HL-60 (cell line): Measurements from ENCODE around the gene ITIH1.
A peak's percentile ranks its signal among the peaks of the same experiment; 100 is the strongest.

ENCODE experiments used
- DNase-seq, 2 experiments: peaks; one replicate each; pipeline ENCODE4 v3.0.0-alpha.2; 2010 to 2020; ENCODE audit warnings: low read depth in 1 of 2, low spot score in 1 of 2
- H3K27ac ChIP-seq: fragments of 250-450 bp; sonication (Bioruptor Pico); replicated peaks from 2 replicates; pipeline ENCODE4 v1.5.1; 2020; ENCODE audit warnings: mild to moderate bottlenecking, moderate library complexity
- H3K27me3 ChIP-seq: fragments of 250-450 bp; sonication (Bioruptor Pico); 2 replicates; pipeline ENCODE4 v1.5.1; 2021; ENCODE audit warnings: mild to moderate bottlenecking, moderate library complexity; ENCODE audit not compliant: insufficient read depth, poor library complexity, severe bottlenecking
- H3K4me3 ChIP-seq: replicated peaks from 2 replicates; pipeline ENCODE4 v1.5.1; 2011; ENCODE audit warnings: mild to moderate bottlenecking, control low read depth, low read length; ENCODE audit not compliant: insufficient read depth
- GABPA ChIP-seq: IDR thresholded peaks from 2 replicates; pipeline ENCODE4 v1.6.1; 2012; ENCODE audit warnings: low read depth
- POLR2AphosphoS5 ChIP-seq: IDR thresholded peaks from 2 replicates; pipeline ENCODE4 v1.6.1; 2012; ENCODE audit warnings: low read depth
- SPI1 ChIP-seq: IDR thresholded peaks from 2 replicates; pipeline ENCODE4 v1.6.1; 2012; ENCODE audit warnings: low read depth, mild to moderate bottlenecking, borderline replicate concordance
- TF ChIP-seq, protein P1 (sequence below): IDR thresholded peaks from one replicate; pipeline ENCODE4 v1.5.1; 2011; ENCODE audit warnings: low read length, control low read depth, inconsistent platforms; ENCODE audit not compliant: insufficient read depth
- TF ChIP-seq, protein P2 (sequence below): IDR thresholded peaks from 2 replicates; pipeline ENCODE4 v1.6.1; 2012; ENCODE audit warnings: low read depth; ENCODE audit not compliant: insufficient replicate concordance

Gene ITIH1

DNA sequence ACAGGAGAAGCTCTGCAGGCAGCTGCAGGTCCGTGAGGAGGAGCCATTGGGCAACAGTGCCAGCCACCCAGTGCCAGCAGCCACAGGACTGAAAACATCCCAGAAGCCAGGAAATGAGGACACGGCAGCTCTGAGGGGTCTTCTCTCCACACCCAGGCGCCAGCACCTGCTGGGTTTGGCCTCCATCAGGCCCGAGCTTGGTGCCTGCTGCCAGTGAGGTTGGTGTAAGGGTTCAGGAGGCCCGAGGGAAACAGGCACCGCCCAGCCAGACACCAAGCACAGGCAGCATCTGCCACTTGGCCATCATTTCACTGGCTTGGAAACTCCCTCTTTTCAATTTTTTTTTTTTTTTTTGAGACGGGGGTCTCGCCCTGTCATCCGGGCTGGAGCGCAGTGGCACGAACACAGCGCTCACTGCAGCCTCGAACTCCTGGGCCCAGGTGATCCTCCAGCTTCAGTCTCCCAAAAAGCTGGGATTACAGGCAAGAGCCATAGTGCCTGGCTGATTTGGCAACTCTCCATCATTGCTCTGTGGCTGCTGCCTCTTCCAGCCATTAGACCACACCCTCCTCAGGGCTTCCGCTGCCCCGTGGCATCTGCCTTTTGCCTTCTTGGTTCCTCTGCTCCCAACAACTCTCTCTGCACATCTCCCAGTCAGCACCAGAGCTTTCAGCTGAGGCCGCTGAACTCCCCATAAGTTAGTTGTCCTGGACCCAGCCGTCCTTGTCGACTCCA, 15.7 kb downstream of the ITIH1 start:
- DNase-seq = peak in 1 of 2 experiments; percentile 16
- Histone ChIP-seq H3K27ac (no peak overlapping the region), H3K27me3 (no peaks in the 10 kb centered on the region), H3K4me3 (no peak overlapping the region)
- no peak for TF ChIP-seq GABPA
- TF ChIP-seq SPI1 = no peak

DNA sequence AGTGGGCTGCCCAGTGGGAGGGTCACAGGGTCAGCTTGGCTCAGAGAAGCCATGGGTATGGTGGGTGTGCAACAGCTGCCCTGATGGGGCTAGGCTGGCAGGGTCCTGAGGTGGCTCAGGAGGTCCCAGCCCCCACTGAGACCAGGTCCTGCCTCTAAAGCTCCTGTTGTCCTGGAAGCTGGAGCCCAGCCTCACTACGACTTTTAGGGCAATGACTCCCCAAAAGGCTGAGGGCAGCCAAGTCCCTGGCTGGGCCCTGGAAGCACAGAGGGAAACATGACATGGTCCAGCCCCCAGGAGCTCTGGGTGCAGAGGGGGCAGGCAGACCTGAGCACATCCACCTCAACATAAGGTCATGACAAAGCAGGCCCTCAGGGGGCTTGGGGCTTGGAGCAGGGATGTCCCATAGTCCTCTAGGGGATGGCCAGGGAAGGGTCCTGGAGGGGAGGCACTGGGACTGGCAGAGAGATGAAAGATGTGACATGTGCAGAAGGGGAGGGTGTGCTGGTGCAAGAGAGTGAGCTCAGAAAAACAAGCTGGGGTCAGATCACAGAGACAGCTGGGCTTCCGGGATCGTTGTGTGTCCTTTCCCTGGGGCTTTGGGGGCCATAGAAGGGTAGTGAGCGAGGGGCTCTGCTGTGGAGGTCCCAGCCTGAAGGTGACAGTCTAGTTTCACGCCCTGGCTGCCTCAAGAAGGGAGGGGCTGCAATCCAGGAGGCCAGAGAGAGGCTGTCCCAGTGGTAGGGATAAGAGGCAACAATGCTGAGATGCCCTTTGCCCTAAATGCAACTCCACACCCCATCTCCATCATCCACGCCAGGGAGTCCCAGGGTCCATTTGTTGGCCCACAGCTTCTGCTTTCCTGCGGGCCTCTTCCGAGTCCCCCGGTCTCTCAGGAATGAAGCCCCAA, 16.6 kb downstream of the ITIH1 start:
- Histone ChIP-seq H3K27me3 (no peaks in the 10 kb centered on the region), H3K27ac (no peak overlapping the region), H3K4me3 (no peak overlapping the region)
- no peak for DNase-seq
- TF ChIP-seq GABPA = no peak
- TF ChIP-seq, protein P1, sequence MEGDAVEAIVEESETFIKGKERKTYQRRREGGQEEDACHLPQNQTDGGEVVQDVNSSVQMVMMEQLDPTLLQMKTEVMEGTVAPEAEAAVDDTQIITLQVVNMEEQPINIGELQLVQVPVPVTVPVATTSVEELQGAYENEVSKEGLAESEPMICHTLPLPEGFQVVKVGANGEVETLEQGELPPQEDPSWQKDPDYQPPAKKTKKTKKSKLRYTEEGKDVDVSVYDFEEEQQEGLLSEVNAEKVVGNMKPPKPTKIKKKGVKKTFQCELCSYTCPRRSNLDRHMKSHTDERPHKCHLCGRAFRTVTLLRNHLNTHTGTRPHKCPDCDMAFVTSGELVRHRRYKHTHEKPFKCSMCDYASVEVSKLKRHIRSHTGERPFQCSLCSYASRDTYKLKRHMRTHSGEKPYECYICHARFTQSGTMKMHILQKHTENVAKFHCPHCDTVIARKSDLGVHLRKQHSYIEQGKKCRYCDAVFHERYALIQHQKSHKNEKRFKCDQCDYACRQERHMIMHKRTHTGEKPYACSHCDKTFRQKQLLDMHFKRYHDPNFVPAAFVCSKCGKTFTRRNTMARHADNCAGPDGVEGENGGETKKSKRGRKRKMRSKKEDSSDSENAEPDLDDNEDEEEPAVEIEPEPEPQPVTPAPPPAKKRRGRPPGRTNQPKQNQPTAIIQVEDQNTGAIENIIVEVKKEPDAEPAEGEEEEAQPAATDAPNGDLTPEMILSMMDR = no peak
- TF ChIP-seq SPI1 = no peak
- TF ChIP-seq POLR2AphosphoS5 = no peak
- TF ChIP-seq, protein P2, sequence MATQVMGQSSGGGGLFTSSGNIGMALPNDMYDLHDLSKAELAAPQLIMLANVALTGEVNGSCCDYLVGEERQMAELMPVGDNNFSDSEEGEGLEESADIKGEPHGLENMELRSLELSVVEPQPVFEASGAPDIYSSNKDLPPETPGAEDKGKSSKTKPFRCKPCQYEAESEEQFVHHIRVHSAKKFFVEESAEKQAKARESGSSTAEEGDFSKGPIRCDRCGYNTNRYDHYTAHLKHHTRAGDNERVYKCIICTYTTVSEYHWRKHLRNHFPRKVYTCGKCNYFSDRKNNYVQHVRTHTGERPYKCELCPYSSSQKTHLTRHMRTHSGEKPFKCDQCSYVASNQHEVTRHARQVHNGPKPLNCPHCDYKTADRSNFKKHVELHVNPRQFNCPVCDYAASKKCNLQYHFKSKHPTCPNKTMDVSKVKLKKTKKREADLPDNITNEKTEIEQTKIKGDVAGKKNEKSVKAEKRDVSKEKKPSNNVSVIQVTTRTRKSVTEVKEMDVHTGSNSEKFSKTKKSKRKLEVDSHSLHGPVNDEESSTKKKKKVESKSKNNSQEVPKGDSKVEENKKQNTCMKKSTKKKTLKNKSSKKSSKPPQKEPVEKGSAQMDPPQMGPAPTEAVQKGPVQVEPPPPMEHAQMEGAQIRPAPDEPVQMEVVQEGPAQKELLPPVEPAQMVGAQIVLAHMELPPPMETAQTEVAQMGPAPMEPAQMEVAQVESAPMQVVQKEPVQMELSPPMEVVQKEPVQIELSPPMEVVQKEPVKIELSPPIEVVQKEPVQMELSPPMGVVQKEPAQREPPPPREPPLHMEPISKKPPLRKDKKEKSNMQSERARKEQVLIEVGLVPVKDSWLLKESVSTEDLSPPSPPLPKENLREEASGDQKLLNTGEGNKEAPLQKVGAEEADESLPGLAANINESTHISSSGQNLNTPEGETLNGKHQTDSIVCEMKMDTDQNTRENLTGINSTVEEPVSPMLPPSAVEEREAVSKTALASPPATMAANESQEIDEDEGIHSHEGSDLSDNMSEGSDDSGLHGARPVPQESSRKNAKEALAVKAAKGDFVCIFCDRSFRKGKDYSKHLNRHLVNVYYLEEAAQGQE = no peak

GRCh38 chr3:52794612-52795099, 17.3 kb downstream of the ITIH1 start, which contains the start of gene ITIH3:
Gene ITIH3 (plus strand): TSS chr3:52794796. CDS start chr3:52794804, 8 bp downstream.
- Histone ChIP-seq H3K27me3 (no peaks in the 10 kb centered on the region), H3K27ac (no peak within 1 kb of the TSS), H3K4me3 (no peak within 1 kb of the TSS)
- DNase-seq = no peak
- TF ChIP-seq POLR2AphosphoS5 = no peak
- TF ChIP-seq SPI1 = no peak
- TF ChIP-seq, protein P1 = no peak
- TF ChIP-seq, protein P2 = no peak
- no peak for TF ChIP-seq GABPA
